ENCODE measurements around the gene CACUL1.
"Not testable (repeated sequence)": the region's sequence is repeated elsewhere in the genome, so short reads cannot be mapped to it uniquely, and the experiment has no call there.

Gene CACUL1

DNA sequence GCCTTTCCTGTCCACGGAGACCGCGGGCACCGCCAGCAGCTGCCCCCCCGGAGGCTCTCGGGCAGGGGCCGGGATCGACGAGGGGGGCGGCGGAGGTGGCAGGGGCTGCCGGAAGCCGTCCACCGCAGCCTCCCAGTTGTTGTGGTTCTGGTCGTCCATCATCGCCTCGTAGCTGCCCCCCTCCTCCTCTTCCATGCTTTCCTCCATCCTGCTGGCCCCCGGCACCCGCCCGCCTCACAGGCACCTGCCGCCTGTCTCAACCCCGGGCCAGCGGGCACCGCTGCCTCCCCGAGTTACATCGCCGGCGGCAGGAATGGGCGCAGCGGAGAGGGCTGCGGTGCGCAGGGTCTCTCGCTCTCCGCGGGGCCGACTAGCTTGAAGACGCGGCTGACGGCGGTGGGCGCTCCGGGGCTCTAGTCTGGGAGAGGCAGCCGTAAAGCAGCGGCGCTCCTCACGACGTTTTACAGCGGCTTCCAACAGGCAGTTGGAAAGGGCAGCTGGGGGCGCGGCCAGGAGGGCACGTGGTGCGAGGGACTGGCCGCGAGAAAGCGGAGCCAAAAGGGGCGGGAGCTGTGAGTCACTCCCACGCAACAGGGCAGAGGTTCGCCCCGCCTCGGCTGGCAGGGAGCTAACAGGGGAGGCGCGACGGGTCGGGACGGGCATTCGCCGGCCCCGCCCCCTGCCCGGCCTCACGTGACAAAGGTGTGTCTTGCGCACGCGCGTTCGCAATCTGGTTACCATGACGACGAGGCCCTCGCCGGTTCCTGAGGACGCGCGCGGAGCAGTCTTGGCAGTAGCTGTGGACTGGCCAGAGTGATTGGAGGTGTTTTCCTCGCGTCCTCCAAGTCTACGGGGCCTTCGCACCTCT is at the start of gene CACUL1:
Gene CACUL1, minus strand, starts transcription at position 415 of the 868 bp plus-strand sequence. Its CDS starts 208 bp downstream, at position 207.
- peak; percentile 98 for DNase-seq (ENCODE audit: low spot score)

DNA sequence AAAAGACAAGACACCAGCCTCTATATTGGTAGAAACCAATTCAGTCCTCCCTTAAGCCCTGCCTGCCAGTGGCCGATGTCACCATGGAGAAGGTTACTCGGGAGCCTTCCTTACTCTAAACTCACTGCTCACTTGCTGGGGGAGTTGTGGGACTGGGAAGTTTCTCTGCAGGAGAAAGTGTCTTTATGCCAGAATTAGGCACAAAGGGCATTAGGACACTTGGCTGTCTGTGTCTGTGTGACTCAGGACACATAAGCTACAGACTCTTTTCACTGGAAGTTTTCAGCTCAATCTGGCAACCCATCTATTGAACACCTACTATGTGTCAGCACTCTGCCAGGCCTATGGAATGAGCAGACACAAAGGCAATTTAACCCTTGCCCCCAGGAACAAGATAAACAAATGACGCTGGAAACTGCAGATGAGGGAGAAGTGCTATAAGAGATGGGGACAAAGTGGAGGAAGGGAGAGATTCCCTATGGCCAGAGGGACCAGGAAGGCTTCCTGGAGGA is 49.5 kb upstream of the CACUL1 start:
- DNase-seq (ENCODE audit: low spot score), result no peak

DNA sequence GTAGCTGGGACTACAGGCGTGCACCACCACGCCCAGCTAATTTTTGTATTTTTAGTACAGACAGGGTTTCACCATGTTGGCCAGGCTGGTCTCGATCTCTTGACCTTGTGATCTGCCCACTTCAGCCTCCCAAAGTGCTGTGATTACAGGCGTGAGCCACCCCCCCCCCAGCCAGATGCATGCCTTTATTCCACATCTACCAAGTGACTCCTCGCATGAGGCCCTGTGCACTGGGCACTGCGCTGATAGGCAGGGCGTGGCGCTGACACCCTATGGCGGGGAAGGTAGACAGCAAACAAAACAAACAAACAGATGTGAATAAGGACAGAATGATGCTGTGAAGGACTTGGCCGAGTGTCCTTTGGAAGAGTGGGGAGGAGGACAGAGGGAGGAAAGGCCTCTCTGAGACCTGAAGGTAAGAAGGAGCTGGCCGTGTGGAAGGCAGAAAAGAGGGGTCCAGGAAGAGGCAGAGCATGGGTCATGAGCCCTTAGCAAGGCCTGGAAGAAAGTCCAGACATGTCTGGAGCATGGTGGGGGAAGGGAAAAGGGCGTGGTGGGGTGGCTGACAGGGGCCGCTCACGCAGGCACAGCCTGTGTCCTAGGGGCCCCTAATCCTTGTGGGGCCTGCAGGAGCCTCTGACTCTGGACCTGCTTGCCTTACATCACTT is 47.5 kb upstream of the CACUL1 start:
- DNase-seq (ENCODE audit: low spot score), result no peak

DNA sequence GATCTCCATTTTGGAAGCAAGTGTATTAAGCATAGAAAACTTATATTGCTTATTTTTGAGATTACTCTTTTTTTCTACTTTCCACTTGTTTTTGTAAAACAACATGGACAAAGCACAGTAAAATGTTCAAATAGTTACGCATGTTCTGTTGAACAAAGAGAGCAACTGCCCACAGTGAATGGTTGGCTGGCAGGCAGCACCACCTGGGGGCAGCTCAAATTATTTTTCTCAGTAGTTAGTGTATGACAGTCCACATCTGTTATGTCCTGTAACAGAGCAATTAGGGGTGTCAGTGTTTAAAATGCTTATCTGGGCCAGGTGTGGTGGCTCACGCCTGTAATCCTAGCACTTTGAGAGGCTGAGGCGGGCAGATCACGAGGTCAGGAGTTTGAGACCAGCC is 46.1 kb upstream of the CACUL1 start:
- DNase-seq (ENCODE audit: low spot score), result no peak

DNA sequence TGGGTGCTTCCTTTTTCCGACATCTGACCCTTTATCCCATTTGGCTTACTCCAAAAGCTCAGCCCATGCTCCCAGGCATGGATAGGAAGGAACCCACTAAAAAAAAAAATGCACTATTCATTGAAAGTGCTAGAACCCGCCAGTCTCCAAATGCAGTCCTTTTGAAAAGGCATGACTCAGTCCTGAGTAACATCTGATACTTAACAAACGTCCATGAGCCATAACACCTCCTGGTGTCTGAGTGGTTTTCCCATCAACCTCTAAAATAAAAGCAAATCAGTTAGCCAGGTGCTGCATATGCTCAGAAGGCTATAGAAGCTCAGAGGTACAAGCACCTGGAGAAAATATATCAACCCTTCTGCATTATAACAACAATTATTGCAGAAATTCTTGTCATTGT is 45.0 kb upstream of the CACUL1 start:
- no peak for DNase-seq (ENCODE audit: low spot score)

DNA sequence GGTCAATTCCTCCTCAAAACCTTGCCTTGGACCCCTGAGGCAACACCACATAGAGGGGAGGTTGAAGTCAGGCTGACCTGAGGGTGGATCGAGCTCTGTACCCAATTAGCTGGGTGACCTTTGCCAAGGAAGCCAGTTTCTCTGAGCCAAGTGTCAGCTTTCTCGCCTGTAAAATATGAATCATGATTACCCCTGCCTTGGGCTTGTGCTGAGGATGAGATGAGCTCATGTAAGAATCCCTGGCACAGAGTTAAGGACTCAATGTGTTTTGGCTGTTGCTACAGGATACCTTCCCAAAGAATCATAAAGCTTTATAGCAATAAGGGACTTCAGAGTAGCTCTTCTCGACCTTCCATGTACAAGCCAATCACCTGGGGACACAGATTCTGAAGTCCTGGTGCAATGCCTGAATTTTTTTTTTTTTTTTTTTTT is 43.5 kb upstream of the CACUL1 start:
- no peak for DNase-seq (ENCODE audit: low spot score)

DNA sequence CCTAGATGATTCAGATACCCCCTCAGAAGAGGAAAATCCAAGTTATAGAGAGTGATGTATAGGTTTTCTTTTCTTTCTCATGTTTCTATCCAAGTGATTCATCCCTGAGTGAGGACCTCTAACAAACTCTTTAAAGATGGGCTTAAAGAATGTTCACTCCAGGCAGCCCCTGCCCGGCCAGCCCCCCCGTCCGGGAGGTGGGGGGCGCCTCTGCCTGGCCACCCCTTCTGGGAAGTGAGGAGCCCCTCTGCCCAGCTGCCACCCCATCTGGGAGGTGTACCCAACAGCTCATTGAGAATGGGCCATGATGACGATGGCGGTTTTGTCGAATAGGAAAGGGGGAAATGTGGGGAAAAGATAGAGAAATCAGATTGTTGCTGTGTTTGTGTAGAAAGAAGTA is 40.2 kb upstream of the CACUL1 start:
- DNase-seq (ENCODE audit: low spot score), result not testable (repeated sequence)

DNA sequence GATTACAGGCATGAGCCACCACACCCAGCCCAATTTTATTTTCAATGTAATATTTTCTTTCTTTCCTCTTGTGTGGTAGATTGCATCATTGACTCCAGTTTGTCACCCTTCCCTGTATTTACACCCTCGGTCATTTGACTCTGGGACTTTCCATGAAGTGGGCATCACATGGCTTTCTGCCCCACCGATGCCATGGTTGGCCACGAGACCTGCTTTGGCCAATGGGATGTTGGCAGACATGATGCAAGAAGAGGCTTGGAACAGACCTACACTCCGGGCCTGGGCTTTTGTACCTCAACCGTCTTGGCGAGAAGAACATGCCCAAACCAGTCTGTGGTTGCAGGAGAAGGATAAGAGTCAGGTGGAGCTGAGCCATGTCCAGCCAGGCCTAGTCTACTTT is 38.8 kb upstream of the CACUL1 start:
- no peak for DNase-seq (ENCODE audit: low spot score)

DNA sequence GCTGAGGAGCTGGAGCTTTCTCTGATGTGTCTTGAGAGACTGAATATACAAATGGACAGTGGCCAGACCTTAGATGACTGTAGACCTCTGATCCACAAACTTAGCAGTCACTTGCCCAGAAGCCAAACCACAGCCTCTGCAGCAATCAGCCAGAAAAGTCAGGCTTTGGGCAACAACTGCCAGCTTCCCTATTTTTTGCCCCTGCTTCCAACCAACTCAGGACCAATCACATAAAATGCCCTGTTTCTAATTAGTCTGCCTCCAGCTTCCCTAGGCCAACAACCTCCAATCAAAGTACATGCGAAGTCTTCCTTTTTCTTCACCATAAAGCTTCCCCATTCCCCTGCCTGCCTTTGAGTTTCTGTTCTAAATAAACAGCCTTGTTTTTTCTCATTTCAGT is 37.8 kb upstream of the CACUL1 start:
- DNase-seq (ENCODE audit: low spot score), result no peak

DNA sequence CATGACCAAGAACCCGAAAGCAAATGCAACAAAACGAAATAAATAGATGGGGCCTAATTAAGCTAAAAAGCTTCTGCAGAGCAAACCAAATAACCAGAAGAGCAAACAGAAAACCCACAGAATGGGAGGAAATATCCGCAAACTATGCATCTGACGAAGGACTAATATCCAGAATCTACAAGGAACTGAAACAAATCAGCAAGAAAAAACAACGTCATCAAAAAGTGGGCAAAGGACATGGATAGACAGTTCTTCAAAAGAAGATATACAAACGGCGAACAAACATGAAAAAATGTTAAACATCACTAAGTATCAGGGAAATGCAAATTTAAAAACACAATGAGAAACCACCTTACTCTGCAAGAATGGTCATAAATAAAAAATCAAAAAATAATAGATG is 35.3 kb upstream of the CACUL1 start:
- DNase-seq (ENCODE audit: low spot score), result no peak

DNA sequence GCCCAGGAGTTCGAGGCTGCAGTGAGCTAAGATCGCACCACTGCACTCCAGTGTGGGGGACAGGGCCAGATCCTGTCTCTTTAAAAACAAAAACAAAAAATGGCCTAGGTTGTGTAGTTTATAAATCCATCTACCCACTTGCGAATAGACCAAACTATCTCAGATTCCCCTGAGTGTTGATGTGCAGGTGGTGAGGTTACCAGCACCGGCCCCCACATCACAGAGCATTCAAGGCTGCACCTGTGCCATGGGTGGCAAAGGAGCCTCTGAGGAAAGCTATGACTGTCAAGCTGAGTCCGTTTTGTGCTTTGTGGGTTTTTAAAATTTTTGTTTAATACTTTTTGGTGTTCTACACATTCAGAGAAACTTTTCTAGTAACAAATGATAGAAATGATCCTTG is 30.8 kb upstream of the CACUL1 start:
- DNase-seq (ENCODE audit: low spot score), result no peak

DNA sequence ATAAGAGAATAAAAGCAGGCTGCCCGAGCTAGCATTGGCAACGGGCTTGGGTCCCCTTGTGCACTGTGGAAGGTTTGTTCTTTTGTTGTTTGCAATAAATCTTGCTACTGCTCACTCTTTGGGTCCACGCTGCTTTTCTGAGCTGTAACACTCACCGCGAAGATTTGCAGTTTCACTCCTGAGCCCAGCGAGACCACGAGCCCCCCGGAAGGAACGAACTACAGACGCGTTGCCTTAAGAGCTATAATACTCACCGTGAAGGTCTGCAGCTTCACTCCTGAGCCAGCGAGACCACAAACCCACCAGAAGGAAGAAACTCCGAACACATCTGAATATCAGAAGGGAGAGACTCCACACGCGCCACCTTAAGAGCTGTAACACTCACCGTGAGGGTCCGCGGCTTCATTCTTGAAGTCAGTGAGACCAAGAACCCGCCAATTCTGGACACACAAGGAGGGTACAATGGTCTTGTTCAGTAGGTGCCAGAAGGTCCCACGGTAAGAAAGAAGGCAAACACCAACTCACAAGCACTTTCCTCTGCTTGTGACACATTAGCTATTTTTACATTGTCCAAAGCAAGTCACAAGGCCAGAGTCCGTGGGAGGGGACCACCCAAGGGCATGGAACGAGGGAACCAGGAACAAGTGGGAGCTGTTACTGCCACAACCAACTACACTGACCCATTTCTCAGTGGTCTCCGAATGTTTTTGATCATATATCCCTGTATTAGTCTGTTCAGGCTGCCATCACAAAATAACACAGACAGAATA is 29.2 kb upstream of the CACUL1 start:
- no peak for DNase-seq (ENCODE audit: low spot score)

DNA sequence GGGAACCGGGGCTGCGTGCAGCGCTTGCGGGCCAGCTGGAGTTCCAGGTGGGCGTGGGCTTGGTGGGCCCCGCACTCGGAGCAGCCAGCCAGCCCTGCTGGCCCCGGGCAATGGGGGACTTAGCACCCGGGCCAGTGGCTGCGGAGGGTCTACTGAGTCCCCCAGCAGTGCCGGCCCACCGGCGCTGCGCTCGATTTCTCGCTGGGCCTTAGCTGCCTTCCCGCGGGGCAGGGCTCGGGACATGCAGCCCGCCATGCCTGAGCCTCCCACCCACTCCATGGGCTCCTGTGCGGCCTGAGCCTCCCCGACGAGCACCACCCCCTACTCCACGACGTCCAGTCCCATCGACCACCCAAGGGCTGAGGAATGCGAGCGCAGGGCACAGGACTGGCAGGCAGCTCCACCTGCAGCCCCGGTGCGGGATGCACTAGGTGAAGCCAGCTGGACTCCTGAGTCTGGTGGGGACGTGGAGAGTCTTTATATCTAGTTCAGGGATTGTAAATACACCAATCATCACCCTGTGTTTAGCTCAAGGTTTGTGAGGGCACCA is 28.2 kb upstream of the CACUL1 start:
- not testable (repeated sequence) for DNase-seq (ENCODE audit: low spot score)

DNA sequence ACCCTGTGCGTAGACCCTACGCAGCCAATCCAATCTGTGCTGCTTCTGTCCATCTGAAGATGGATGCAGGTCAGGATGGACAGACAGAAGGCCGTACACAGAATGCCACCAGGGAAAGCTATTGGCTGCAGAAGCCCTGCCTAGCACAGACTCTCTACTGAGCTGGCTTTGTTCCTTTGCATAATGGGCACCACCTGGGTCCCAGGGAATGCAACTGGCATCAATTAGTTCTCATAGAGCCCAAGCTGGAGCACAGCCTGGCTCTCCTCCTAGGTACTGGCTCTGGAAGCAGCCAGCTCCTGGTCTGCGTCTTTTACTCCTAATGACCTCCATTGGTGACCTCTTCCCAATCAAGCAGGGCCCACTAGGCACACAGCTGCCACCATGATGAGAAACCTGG is 26.8 kb upstream of the CACUL1 start:
- DNase-seq (ENCODE audit: low spot score), result no peak

DNA sequence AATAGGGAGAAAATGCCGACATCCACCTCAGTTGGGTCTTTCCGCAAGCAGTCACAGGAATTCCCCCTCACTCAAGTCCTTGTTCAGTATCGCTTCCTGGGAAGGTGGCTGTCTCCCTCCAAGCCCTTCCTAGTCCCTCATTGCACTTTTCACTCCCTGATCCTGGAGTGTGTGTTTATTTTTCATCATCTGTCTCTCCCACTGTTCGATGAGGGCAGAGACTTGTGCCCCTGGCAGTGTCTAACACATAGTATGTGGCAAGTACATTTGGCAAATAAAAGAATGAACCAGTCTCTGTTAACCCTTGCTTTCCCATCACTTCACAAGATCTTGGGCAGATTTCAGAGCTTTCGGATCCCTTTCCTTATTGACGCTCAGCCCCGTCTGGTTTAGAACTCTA is 24.0 kb upstream of the CACUL1 start:
- no peak for DNase-seq (ENCODE audit: low spot score)

DNA sequence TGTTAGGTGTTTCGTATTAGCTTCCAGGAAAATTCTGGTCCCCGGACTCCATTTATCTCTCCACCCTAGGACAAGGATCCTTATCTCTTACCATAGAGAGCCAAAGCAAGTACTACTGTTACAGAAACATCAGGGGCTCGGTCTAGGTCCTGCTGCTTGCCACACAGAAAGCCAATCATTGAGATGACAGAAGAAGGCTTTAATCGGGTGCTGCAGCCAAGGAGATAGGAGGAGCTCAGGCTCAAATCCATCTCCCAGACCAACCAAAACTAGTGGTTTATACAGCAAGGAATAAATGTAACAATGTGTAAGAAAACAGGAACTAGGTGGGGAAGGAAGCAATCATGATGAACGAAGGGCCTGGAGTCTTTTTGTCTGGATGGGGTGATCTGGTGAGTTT is 22.2 kb upstream of the CACUL1 start:
- DNase-seq (ENCODE audit: low spot score), result no peak

DNA sequence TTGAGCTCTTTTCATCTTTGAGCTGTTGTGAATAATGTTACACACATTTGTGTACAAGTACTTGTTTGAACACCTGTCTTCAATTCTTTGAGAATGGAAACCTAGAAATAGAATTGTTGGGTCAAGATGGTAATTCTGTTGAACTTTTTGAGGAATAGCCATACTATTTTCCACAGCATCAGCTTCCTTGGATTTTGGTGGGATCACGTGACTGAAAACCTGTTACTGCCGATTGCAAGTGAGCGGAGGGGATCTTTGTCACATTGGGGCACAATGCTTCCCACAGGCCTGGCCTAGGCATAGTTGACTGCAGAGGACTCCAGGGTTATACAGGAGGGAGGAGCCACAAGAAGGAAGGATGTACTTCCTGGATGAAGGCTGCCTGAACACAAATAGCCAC is 21.3 kb upstream of the CACUL1 start:
- no peak for DNase-seq (ENCODE audit: low spot score)

DNA sequence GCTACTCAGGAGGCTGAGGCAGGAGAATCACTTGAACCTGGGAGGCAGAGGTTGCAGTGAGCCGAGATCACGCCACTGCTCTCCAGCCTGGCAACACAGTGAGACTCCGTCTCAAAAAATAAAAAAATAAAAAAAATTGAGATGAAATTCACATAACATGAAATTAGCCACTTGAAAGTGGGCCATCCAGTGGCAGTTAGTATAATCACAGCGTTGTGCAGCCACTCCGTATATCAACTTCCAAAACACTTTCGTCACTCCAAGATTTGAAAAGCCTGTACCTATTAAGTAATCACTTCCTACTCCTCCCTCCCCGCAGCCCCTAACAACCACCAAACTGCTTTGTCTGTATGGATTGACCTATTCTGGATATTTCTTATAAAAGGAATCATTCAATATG is 20.7 kb upstream of the CACUL1 start:
- DNase-seq (ENCODE audit: low spot score), result no peak

DNA sequence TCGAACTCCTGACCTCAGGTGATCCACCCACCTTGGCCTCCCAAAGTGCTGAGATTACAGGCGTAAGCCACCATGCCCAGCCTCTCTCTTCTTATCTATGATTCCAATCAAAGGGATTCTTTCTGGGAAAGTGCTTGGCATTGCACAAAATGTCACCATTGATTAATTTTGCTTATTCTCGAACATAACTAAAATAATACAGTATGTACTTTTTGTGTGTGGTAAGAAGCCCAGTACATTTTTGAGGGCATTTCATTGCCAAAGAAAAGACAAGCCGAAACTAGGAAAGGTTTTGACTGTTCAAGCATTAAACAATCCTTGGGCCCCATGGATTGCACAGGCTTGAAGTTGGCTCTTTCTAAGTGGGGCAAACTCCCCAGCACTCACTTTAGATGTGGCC is 18.3 kb upstream of the CACUL1 start:
- no peak for DNase-seq (ENCODE audit: low spot score)

DNA sequence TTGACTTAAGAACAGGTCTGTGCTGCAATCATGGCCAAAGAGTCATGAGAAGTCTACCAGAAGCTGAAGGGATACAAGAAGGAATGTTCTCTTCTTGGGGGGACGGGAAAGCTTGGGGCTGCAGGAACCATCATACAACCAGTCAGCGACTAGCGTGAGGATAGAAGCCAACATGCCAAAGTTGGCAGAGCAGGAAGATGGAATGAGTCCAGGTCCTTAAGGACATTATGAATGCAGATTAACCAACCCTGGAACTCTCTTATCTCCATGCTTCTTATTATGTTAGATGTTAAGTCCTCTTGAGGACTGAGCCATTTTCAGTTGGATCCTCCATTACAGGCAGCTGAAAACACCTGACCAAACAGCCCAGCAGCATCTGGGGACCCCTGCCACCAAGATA is 17.2 kb upstream of the CACUL1 start:
- no peak for DNase-seq (ENCODE audit: low spot score)

DNA sequence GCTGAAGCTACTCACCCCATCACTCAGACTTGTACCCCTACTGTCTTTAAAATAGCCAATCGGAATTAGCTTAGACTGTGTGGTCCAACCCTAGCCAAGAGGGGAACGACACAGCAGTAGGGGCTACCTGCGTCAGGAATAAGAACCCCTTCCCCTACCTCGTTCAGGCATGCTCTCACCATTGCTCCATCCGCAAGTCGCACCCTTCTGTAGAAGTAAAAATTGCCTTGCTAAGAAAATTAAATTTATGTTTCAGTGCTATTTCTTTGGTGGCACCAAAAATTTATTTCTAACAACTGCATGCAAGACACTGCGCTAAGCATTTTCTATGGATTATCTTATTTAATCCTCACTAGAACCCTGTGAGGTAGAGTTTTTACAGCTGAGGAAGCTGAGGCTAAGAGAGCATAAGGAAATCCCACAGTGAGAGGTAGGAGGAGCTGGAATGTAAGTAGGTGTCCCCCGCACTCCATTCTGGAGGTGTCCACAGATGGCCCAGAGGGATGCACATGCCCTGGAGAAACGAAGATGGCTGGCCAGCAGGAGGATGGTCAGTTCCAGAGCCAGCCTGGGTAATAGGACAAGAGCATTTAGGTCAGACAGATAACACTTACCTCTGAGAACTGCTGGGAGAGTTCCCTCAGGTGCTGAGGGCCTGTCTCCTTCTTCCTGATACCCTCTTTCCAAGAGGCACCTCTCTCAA is 15.3 kb upstream of the CACUL1 start:
- no peak for DNase-seq (ENCODE audit: low spot score)
